ENCODE data around the gene HRCT1.

DNA sequence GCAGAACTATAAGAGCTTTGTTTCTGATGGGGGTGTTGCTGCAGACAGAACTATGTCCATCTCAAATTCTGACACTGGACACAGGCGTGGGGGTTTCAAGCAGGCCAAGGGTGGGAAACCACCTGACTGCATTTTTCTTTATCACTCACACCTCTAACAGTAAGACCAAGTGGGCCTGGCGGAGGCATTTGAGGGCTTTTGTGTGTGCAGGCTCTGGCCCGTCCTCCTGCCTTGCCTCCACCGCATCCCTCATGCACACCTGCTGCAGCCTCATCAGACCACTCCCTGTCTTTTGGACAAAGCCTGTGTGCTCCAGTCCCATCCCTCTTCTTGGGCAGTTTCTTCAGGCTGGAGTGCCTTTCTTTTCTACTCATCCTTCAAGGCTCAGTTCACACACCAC lies 43.7 kb upstream of the HRCT1 start:
- TF ChIP-seq GATA2 (IDR thresholded peaks at IDR 0.05; ENCODE audit: low read depth, low read length) (no peak), GATA3 (IDR thresholded peaks at IDR 0.05; ENCODE audit: low read depth, low read length) (no peak)
